ENCODE measurements around the gene PI4KA. TPM values are rescaled to one million over a fixed set of nuclear protein-coding genes. Genes with fewer than 3 reads are reported as not detected.

Gene PI4KA
- polyA plus RNA-seq, 1 of the 3 experiments (the other 2 are of a cell fraction): 30.0 TPM

DNA sequence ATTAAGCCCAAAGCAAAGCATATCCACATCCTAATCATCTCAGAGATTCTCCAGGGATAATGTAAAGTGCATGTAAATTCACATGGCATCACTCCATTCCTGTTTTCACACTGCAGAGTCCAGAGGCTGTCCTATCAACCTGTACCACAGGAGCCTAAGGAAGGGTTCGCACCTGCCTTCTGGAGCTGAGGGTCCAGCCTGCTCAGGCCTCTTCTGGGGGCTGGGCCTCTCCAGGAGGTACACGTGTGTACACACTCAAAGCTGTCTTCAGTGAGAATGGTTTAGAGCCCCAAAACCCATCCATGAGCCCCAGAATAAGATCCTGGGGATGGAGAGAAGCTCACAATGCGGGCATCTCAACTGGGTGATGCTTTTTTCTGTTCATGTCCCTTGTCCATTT, 23.9 kb downstream of the PI4KA start:
- H3K9me3 ChIP-seq: no peaks in the 10 kb centered on the region
- no peaks in the 10 kb centered on the region for H3K9me2 ChIP-seq
- H3K4me1 ChIP-seq (ENCODE audit: control insufficient read depth in 1 of 2, insufficient read depth in 2 of 2, low read depth in 1 of 2, low read length in 1 of 2): peaks cover 0 to 11% of the 10 kb centered on the region in 2 experiments; a peak in 1 of 4 replicates
- POLR2A ChIA-PET: interaction anchor here (0.9 kb wide), 1 partner anchor 18 kb away, joined by 3 read pairs; no protein-coding TSS in a partner anchor
- H4K20me1 ChIP-seq (ENCODE audit: insufficient read depth): no peaks in the 10 kb centered on the region; the same call in none of the 2 replicates
- CTCF ChIA-PET: interaction anchor here (0.6 to 1.7 kb wide), 4 partner anchors 11 to 212 kb away, joined by 3 to 7 read pairs (median 4); no protein-coding TSS in a partner anchor
- no peaks in the 10 kb centered on the region for H3K27me3 ChIP-seq (ENCODE audit: insufficient read depth)
- H3K9ac ChIP-seq: no peak overlapping the region
- H2AFZ ChIP-seq (ENCODE audit: low read depth): no peak overlapping the region
- H3F3A ChIP-seq (replicated peaks; ENCODE audit: insufficient read depth): no peaks in the 10 kb centered on the region
- no peak overlapping the region for H3K4me3 ChIP-seq (ENCODE audit: low read depth in 2 of 2, low read length in 1 of 2)
- WGBS (ENCODE audit: low lambda C conversion rate): 94% methylated on average over 2 of the region's 3 CpGs
- H3K79me2 ChIP-seq (ENCODE audit: insufficient read depth): peaks cover 4% of the 10 kb centered on the region; the same call in 1 of the 2 replicates
- H3K36me3 ChIP-seq (replicated peaks in 1 of 2; ENCODE audit: control insufficient read depth in 1 of 2, insufficient read depth in 2 of 2, low read length in 1 of 2): peaks cover 4 to 31% of the 10 kb centered on the region in 2 experiments
- TF ChIP-seq NFIC (IDR thresholded peaks at IDR 0.05; ENCODE audit: borderline replicate concordance) (no peak), POLR2AphosphoS5 (IDR thresholded peaks at IDR 0.05; ENCODE audit: low read depth, low read length) (no peak), GATA2 (CRISPR knock-in tag; IDR thresholded peaks at IDR 0.05) (0 out of 2 replicates have a peak, but pooled peaks have one; percentile 0)
- TF ChIP-seq, protein P1, sequence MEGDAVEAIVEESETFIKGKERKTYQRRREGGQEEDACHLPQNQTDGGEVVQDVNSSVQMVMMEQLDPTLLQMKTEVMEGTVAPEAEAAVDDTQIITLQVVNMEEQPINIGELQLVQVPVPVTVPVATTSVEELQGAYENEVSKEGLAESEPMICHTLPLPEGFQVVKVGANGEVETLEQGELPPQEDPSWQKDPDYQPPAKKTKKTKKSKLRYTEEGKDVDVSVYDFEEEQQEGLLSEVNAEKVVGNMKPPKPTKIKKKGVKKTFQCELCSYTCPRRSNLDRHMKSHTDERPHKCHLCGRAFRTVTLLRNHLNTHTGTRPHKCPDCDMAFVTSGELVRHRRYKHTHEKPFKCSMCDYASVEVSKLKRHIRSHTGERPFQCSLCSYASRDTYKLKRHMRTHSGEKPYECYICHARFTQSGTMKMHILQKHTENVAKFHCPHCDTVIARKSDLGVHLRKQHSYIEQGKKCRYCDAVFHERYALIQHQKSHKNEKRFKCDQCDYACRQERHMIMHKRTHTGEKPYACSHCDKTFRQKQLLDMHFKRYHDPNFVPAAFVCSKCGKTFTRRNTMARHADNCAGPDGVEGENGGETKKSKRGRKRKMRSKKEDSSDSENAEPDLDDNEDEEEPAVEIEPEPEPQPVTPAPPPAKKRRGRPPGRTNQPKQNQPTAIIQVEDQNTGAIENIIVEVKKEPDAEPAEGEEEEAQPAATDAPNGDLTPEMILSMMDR (IDR thresholded peaks at IDR 0.05): no peak
- TF ChIP-seq, protein P2, sequence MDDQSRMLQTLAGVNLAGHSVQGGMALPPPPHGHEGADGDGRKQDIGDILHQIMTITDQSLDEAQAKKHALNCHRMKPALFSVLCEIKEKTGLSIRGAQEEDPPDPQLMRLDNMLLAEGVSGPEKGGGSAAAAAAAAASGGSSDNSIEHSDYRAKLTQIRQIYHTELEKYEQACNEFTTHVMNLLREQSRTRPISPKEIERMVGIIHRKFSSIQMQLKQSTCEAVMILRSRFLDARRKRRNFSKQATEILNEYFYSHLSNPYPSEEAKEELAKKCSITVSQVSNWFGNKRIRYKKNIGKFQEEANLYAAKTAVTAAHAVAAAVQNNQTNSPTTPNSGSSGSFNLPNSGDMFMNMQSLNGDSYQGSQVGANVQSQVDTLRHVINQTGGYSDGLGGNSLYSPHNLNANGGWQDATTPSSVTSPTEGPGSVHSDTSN (IDR thresholded peaks at IDR 0.05): no peak
- peak overlapping the region in 1 of 2 experiments; percentile 56; a peak in 2 of 4 replicates for H3K27ac ChIP-seq (ENCODE audit: low read depth in 2 of 2, low read length in 1 of 2)
- no peak overlapping the region for H3K4me2 ChIP-seq
- no peak for DNase-seq

DNA sequence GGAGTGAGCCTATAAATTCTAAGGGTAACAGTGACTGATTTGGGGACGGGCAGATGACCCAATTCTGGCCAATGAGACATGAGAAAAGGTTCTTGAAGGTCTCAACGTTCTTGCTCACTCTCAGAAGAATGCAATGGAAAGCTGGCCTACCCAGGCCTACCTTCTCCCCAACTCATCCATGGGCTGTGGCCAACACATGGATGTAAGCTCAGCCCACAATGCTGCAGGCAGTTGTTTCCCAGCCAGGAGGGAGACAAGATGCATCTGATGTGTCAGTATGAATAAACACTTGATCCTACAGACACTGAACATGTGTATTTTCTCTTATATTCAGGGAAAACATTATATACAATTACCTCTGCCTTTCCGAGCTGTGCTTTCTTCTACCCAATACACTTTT, 24.4 kb downstream of the PI4KA start:
- no peak for TF ChIP-seq MXI1 (IDR thresholded peaks at IDR 0.05; ENCODE audit: low read depth, low read length)
- TF ChIP-seq GATA2 (CRISPR knock-in tag; IDR thresholded peaks at IDR 0.05): 0 out of 2 replicates have a peak, but pooled peaks have one; percentile 39
- TF ChIP-seq, protein P3, sequence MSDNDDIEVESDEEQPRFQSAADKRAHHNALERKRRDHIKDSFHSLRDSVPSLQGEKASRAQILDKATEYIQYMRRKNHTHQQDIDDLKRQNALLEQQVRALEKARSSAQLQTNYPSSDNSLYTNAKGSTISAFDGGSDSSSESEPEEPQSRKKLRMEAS (IDR thresholded peaks at IDR 0.05; ENCODE audit: low read depth): no peak
- TF ChIP-seq FOXM1 (IDR thresholded peaks at IDR 0.05; ENCODE audit: low read depth): no peak
- peak in 1 of 2 experiments; percentile 25; a peak in 1 of 4 replicates for TF ChIP-seq EP300 (IDR thresholded peaks at IDR 0.05; ENCODE audit: borderline replicate concordance in 1 of 2, low read depth in 1 of 2, low read length in 1 of 2)
- no peak for TF ChIP-seq TCF12 (IDR thresholded peaks at IDR 0.05)
- POLR2A ChIA-PET: no interaction called here
- H3K27me3 ChIP-seq (ENCODE audit: insufficient read depth): no peaks in the 10 kb centered on the region
- DNase-seq: peak; percentile 33
- 74% methylated on average over 3 of the region's 3 CpGs for WGBS (ENCODE audit: low lambda C conversion rate)
- H3K4me3 ChIP-seq (ENCODE audit: low read depth in 2 of 2, low read length in 1 of 2): no peak overlapping the region
- no peak overlapping the region for H2AFZ ChIP-seq (ENCODE audit: low read depth)
- no peaks in the 10 kb centered on the region for H3K9me3 ChIP-seq
- H3K36me3 ChIP-seq (replicated peaks in 1 of 2; ENCODE audit: control insufficient read depth in 1 of 2, insufficient read depth in 2 of 2, low read length in 1 of 2): peaks cover 4 to 34% of the 10 kb centered on the region in 2 experiments
- H3K27ac ChIP-seq (ENCODE audit: low read depth in 2 of 2, low read length in 1 of 2): peak overlapping the region in 1 of 2 experiments; percentile 56; a peak in 2 of 4 replicates
- H3K9ac ChIP-seq: no peak overlapping the region
- CTCF ChIA-PET: interaction anchor here (1.4 to 1.7 kb wide), 2 partner anchors 10 to 30 kb away, joined by 5 to 7 read pairs; no protein-coding TSS in a partner anchor
- H3K4me1 ChIP-seq (ENCODE audit: control insufficient read depth in 1 of 2, insufficient read depth in 2 of 2, low read depth in 1 of 2, low read length in 1 of 2): peaks cover 0 to 11% of the 10 kb centered on the region in 2 experiments; a peak in 1 of 4 replicates
- H3K79me2 ChIP-seq (ENCODE audit: insufficient read depth): peaks cover 4% of the 10 kb centered on the region; the same call in 1 of the 2 replicates
- H3K4me2 ChIP-seq: no peak overlapping the region
- H3K9me2 ChIP-seq: no peaks in the 10 kb centered on the region
- no peaks in the 10 kb centered on the region for H3F3A ChIP-seq (replicated peaks; ENCODE audit: insufficient read depth)
- no peaks in the 10 kb centered on the region; the same call in 1 of the 2 replicates for H4K20me1 ChIP-seq (ENCODE audit: insufficient read depth)

Measured in SK-N-SH (cell line).